GM23248 (cell line): ENCODE measurements around the gene SMPD3.

Experiments
- EZH2 ChIP-seq: fragments of 200-600 bp; sonication (generic); IDR thresholded peaks from 2 replicates; pipeline ENCODE4 v1.6.1; 2018; ENCODE audit warnings: antibody characterized with exemption, mild to moderate bottlenecking; ENCODE audit not compliant: insufficient read depth, poor library complexity, severe bottlenecking
- EZH2phosphoT487 ChIP-seq: fragments of 200-600 bp; sonication (generic); IDR thresholded peaks from 2 replicates; pipeline ENCODE4 v1.6.1; 2018; ENCODE audit warnings: antibody characterized with exemption, moderate library complexity, mild to moderate bottlenecking, low read depth; ENCODE audit not compliant: insufficient read depth

GRCh38 chr16:68354816-68355215 is 93.5 kb downstream of the SMPD3 start:
- TF ChIP-seq EZH2phosphoT487 (no peak), EZH2 (no peak)
